Naive B cell (primary cell): ENCODE results near the gene RNF223. TPM values are rescaled to one million over a fixed set of nuclear protein-coding genes. Genes with fewer than 3 reads are reported as not detected.
A peak's percentile ranks its signal among the peaks of the same experiment; 100 is the strongest.
"Not testable (repeated sequence)": the region's sequence is repeated elsewhere in the genome, so short reads cannot be mapped to it uniquely, and the experiment has no call there.

Experiments used
- ATAC-seq, 2 donors: fragments of 150-1000 bp; cut with Tn5 transposase; 2 replicates each; pipeline ENCODE4 v1.10.0; 2021; ENCODE audit warnings: low read depth in 2 of 2, mild to moderate bottlenecking in 2 of 2, moderate library complexity in 2 of 2
- DNase-seq: peaks from one replicate; pipeline ENCODE4 v3.0.0; 2022
- H3K27ac Mint-ChIP-seq, 6 donors: one replicate each; pipeline ENCODE4 v1.8.0; 2020 to 2022; ENCODE audit warnings: mild to moderate bottlenecking in 6 of 6, mixed read lengths in 6 of 6, moderate library complexity in 5 of 6, inconsistent platforms in 2 of 6
- H3K27me3 Mint-ChIP-seq, 3 donors: one replicate each; pipeline ENCODE4 v1.8.0; 2021 to 2022; ENCODE audit warnings: mixed read lengths in 3 of 3, mild to moderate bottlenecking in 1 of 3
- H3K36me3 Mint-ChIP-seq, 2 donors: one replicate each; pipeline ENCODE4 v1.8.0; 2020 to 2022; ENCODE audit warnings: mixed read lengths in 2 of 2, inconsistent platforms in 1 of 2, mild to moderate bottlenecking in 1 of 2
- H3K4me1 Mint-ChIP-seq, 3 donors: one replicate each; pipeline ENCODE4 v1.8.0; 2020 to 2022; ENCODE audit warnings: mixed read lengths in 3 of 3, inconsistent platforms in 1 of 3, mild to moderate bottlenecking in 1 of 3, moderate library complexity in 1 of 3
- H3K4me3 Mint-ChIP-seq, 8 donors: one replicate each; pipeline ENCODE4 v1.8.0; 2020 to 2022; ENCODE audit warnings: mild to moderate bottlenecking in 8 of 8, mixed read lengths in 8 of 8, moderate library complexity in 8 of 8, inconsistent platforms in 2 of 8
- H3K9me3 Mint-ChIP-seq, 7 donors: one replicate each; pipeline ENCODE4 v1.8.0; 2020 to 2022; ENCODE audit warnings: mixed read lengths in 7 of 7, mild to moderate bottlenecking in 5 of 7, inconsistent platforms in 2 of 7, moderate library complexity in 1 of 7
- polyA plus RNA-seq, 6 donors: library from polyadenylated mRNA; unstranded; fragments of 300-500 nt; fragmentation: Illumina TruSeq; gene quantifications; one replicate each; pipeline ENCODE4 v1.2.3, GENCODE V29; 2021; ENCODE audit warnings: low read depth in 6 of 6

RNF223 gene
- polyA plus RNA-seq, 6 donors from 2014 or later = not detected

- DNase-seq = no peak
- Mint-ChIP-seq H3K27ac (no peak overlapping the region), H3K4me3 (peak overlapping the region in 2 of 8 donors; percentile 13 to 33), H3K4me1 (peaks cover 0 to 5% (median 0%) of the 10 kb centered on the region in 3 donors), H3K9me3 (no peaks in the 10 kb centered on the region), H3K36me3 (no peaks in the 10 kb centered on the region), H3K27me3 (no peaks in the 10 kb centered on the region)
- no peak for ATAC-seq
Measured at GRCh38 chr1:1081311-1082238, 7.5 kb upstream of the RNF223 start.

GRCh38 chr1:1080951-1081310 lies 6.8 kb upstream of the RNF223 start:
- ATAC-seq = no peak
- H3K27ac Mint-ChIP-seq = no peak overlapping the region
- H3K27me3 Mint-ChIP-seq = no peaks in the 10 kb centered on the region
- H3K4me1 Mint-ChIP-seq = peaks cover 0 to 5% (median 0%) of the 10 kb centered on the region in 3 donors
- peak overlapping the region in 1 of 8 donors; percentile 23 for H3K4me3 Mint-ChIP-seq
- H3K36me3 Mint-ChIP-seq = no peaks in the 10 kb centered on the region
- H3K9me3 Mint-ChIP-seq = no peaks in the 10 kb centered on the region
- no peak for DNase-seq

DNA sequence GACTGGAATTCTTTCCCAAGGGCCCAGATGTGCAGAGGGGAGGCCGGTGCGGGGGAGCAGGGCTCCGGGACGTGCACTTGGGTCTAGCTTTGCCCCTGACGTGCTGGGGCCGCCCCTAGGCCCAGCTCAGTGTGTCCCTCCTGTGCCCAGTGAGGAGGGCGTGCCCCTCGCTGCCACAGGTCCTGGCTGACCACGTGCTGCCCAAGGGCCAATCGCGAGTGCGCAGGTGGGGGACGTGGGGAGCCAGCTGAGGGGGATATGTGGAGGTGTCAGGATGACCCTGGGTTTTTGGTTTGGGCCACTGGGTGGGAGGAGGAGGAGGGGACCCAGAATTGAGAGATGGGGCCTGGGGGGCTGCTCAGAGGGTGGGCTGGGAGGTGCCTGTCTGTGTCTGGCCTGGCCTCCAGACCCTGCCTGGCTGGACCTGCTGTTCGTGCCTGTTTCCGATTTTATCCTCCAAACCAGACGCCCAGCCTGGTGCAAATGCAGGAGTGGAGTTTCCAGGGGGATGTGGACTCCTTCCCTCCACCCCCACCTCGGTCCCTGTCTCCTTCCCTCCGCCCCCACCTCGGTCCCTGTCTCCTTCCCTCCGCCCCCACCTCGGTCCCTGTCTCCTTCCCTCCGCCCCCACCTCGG lies 6.1 kb upstream of the RNF223 start:
- ATAC-seq (peak; percentile 39 to 51), DNase-seq (no peak)
- no peaks in the 10 kb centered on the region for H3K27me3 Mint-ChIP-seq
- peak overlapping the region in 1 of 8 donors; percentile 64 for H3K4me3 Mint-ChIP-seq
- peaks cover 0 to 5% (median 0%) of the 10 kb centered on the region in 3 donors for H3K4me1 Mint-ChIP-seq
- H3K27ac Mint-ChIP-seq = no peak overlapping the region
- no peaks in the 10 kb centered on the region for H3K36me3 Mint-ChIP-seq
- no peaks in the 10 kb centered on the region for H3K9me3 Mint-ChIP-seq

GRCh38 chr1:1079408-1080121 lies 5.5 kb upstream of the RNF223 start:
- Mint-ChIP-seq H3K27ac (peak overlapping the region in 1 of 6 donors; percentile 36), H3K4me3 (peak overlapping the region; percentile 41 to 75 (median 64)), H3K4me1 (peaks cover 0 to 5% (median 0%) of the 10 kb centered on the region in 3 donors), H3K36me3 (no peaks in the 10 kb centered on the region), H3K9me3 (no peaks in the 10 kb centered on the region), H3K27me3 (peaks cover 3 to 6% (median 5%) of the 10 kb centered on the region in 3 donors)
- ATAC-seq = peak; percentile 82 to 84
- peak; percentile 45 for DNase-seq

- H3K9me3 Mint-ChIP-seq, H3K27ac Mint-ChIP-seq, H3K4me1 Mint-ChIP-seq, ATAC-seq, DNase-seq, H3K36me3 Mint-ChIP-seq, H3K4me3 Mint-ChIP-seq: not testable (repeated sequence)
- peaks cover 4 to 14% (median 9%) of the 10 kb centered on the region in 3 donors for H3K27me3 Mint-ChIP-seq
Measured at GRCh38 chr1:1077396-1077795, 3.3 kb upstream of the RNF223 start.

DNA sequence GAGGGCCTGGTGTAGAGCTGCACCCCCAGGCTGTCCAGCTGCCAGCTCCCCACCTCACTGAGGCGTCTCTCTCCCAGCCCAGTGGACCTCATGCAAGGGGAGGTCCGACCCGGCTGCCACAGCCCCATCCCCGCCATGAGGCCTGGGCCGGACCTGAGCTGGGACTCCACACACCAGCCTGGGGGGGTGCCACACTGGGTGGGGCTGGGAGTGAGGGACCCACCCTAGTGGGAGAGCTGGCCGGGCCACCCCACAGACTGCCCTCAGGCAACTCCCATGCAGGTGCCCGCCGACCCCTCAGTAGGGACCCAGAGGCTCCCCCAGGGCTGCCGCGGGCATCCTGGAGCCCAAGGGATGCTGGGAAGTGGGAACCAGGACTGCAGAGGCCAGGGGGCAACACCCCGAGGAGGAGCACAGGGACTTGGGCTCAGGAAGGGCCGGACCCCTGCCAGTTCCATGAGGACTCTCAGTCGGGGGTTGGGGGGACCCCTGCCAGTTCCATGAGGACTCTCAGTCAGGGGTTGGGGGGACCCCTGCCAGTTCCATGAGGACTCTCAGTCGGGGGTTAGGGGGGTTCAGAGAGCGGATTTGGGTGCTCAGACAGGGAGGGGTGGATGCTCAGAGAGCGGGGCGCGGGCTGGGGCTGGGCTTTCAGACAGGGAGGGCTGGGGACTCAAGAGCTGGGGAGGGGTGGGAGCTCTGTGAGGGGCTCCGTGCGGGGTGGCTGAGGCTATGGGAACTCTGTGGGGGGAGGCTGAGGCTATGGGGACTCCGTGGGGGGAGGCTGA lies 1.2 kb upstream of the RNF223 start:
- ATAC-seq = no peak
- no peak for DNase-seq
- H3K27ac Mint-ChIP-seq = peak overlapping the region in 1 of 6 donors; percentile 7

DNA sequence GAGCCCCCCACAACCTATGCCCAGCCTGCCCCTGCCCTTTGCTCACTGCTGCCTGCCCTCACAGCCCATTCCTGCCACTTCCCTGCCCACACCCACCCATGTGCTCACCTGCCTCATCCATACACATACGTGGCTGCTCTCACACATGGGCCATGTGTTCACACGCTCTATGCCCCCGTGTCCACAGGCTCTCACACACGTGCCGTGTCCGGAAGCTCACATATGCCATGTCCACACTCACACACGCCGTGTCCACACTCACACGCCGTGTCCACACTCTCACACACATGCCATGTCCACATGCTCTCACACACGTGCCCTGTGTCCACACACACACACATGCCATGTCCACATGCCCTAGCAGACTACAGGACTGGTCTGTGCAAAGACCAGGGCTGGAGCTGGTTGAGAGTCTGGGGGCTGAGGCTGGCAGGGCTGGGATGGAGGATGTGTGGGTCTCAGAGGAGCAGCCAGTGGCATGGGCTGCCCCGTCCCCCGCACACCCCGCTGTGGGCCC lies 583 bp upstream of the RNF223 start:
- H3K27ac Mint-ChIP-seq = peak overlapping the region in 1 of 6 donors; percentile 7
- DNase-seq = no peak
- H3K4me1 Mint-ChIP-seq = peaks cover 4 to 16% (median 15%) of the 10 kb centered on the region in 3 donors
- no peaks in the 10 kb centered on the region for H3K9me3 Mint-ChIP-seq
- H3K27me3 Mint-ChIP-seq = peaks cover 4 to 14% (median 9%) of the 10 kb centered on the region in 3 donors
- no peak for ATAC-seq
- H3K4me3 Mint-ChIP-seq = no peak overlapping the region
- H3K36me3 Mint-ChIP-seq = no peaks in the 10 kb centered on the region

More for the DNA sequence above, 1.2 kb upstream of the RNF223 start:
- Mint-ChIP-seq H3K27me3 (peaks cover 4 to 14% (median 9%) of the 10 kb centered on the region in 3 donors), H3K9me3 (no peaks in the 10 kb centered on the region), H3K4me1 (peaks cover 0 to 10% (median 10%) of the 10 kb centered on the region in 3 donors), H3K4me3 (no peak overlapping the region), H3K36me3 (no peaks in the 10 kb centered on the region)

DNA sequence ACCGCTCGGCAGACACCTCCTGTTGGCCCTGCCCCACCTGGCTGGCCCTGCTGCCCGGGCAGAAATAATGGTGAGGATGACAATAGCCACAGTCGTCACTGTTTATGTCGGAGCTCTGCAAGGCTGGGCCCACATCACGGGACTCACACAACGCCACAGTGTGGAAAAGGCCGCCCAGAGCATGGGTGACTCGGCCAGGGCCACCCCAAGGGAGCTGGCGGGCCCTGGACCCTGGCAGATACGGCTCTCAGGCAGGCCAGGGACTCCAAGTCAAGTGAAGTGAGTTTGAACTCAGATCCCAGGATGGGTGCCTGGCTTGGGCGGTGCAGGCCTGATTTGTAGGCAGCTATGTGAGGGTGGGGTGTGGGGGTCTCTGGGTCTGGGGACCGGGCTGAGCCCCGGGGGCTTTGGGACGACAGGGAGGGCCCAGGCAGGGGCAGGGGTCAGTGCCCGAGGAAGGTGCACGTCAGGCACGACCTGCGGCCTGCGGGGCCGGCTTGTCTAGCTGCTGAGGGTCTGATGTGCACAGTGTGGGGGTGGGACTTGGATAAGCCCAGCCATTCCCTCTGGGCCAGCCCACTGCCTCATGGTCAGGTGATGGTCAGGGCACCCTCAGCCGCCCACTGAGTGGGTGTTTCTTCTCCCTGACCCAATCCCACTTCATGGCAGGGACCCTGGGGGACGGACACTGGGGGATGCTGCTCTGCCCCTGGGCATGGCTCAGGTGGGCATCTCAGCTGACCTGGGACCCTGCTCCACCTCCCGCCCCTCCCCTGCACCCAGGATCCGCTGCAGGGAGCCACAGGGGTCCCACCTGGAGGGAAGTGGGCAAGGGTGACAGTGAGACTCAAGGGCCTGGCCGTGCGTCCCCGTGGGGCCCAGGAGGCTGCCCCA lies 1.0 kb downstream of the RNF223 start:
- Mint-ChIP-seq H3K36me3 (no peaks in the 10 kb centered on the region), H3K9me3 (no peaks in the 10 kb centered on the region), H3K4me1 (peaks cover 12 to 22% (median 19%) of the 10 kb centered on the region in 3 donors), H3K4me3 (peak overlapping the region in 1 of 8 donors; percentile 23), H3K27me3 (peaks cover 4 to 14% (median 9%) of the 10 kb centered on the region in 3 donors), H3K27ac (no peak overlapping the region)
- ATAC-seq = no peak
- no peak for DNase-seq

DNA sequence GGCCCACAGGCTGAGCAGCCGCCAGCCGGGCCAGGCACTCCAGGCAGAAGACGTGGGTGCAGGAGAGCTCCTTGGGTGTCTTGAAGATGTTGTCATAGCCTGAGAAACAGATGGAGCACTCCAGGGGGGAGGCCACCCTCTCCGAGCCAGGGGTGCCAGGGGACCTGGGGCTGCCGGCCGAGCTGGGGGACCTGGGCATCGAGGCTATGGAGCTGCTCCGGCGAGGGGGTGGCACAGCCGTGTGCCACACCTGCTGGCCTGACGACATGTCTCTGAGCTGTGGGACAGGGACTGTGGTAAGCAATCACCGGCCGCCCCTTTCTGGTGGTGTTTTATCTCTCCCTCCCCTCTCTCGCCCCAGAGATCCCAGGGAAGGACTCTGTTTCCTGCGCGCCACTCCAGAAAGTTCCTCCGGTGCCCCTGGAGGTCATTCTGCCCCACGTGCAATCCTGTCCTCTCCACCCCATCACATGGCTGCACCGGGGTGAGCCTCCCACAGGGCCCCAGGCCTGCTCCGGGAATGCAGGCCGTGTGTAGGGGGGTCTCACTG lies 1.7 kb downstream of the RNF223 start:
- no peak for DNase-seq
- peak overlapping the region in 1 of 8 donors; percentile 23 for H3K4me3 Mint-ChIP-seq
- H3K27ac Mint-ChIP-seq = no peak overlapping the region
- peaks cover 4 to 14% (median 9%) of the 10 kb centered on the region in 3 donors for H3K27me3 Mint-ChIP-seq
- H3K9me3 Mint-ChIP-seq = no peaks in the 10 kb centered on the region
- no peak for ATAC-seq
- H3K36me3 Mint-ChIP-seq = no peaks in the 10 kb centered on the region
- H3K4me1 Mint-ChIP-seq = peaks cover 12 to 22% (median 20%) of the 10 kb centered on the region in 3 donors

DNA sequence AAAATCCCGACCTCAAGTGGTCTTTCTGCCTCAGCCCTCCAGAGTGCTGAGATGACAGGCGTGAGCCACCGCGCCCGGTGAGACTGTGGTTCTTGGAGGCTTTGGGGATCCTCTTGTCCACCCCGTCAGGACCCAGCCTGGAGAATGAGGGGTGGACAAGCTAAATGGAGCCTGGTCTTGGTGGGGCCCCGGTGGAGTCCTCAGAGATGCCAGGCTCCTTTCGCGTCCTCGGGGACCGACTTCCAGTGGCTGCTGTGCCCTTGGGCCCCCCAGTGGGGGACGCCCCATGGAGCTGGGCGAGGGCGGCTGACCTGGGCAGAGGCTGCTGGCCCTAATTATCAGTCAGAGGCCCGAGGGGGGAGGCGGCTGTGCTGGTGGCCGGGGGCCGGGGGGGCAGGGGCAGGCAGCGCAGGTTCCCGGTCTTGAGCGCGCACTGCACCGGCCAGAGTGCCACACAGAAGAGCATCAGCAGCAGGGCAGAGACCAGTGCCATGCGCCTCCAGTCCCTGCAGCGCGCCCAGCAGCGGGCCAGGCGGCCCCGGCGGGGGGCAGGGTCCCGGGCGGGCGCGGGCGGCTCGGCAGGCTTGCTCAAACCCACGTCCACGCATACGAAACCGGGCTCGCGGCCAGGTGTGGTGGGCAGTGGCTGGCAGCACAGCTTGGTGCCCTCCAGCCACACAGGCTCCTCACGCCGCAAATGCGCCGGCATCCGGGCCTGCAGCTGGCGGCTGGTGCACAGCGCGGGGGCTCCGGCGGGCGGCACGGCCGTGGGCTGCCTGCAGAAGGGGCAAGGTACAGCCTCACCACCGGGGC lies 2.4 kb downstream of the RNF223 start:
- H3K9me3 Mint-ChIP-seq = no peaks in the 10 kb centered on the region
- H3K27me3 Mint-ChIP-seq = peaks cover 4 to 14% (median 9%) of the 10 kb centered on the region in 3 donors
- peak overlapping the region in 2 of 6 donors; percentile 74 to 83 for H3K27ac Mint-ChIP-seq
- H3K4me3 Mint-ChIP-seq = peak overlapping the region in 2 of 8 donors; percentile 28 to 68
- ATAC-seq = no peak
- no peaks in the 10 kb centered on the region for H3K36me3 Mint-ChIP-seq
- DNase-seq = no peak
- peaks cover 12 to 22% (median 20%) of the 10 kb centered on the region in 3 donors for H3K4me1 Mint-ChIP-seq
